GM21786 (cell line): ENCODE measurements around the gene BCL2.

Experiments
- ATAC-seq: cut with Tn5 transposase; IDR thresholded peaks from one replicate; pipeline ENCODE4 v1.9.1; 2021; ENCODE audit not compliant: unreplicated experiment

Gene BCL2

GRCh38 chr18:63186520-63187222, 132.9 kb downstream of the BCL2 start:
- ATAC-seq = no peak

DNA sequence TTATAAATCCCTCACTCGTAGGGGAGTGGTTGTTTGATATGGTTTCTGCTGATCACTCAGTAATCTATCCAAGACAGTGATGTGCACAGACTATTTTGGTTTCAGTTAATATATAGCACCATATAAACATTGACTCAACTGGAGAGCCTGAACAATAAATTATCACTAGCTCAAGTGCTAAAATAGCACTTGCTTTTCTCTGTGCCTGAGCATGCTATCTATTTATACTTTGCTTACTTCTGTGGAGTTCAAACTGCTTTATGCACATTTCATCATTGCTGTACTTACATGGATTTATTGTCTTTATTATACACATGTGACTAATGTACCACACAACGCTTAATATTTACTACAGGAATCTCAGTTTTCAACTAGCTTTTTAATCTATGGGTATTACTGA, 133.6 kb downstream of the BCL2 start:
- ATAC-seq = no peak

- ATAC-seq = no peak
Observed at GRCh38 chr18:63183952-63184770, 135.4 kb downstream of the BCL2 start.

DNA sequence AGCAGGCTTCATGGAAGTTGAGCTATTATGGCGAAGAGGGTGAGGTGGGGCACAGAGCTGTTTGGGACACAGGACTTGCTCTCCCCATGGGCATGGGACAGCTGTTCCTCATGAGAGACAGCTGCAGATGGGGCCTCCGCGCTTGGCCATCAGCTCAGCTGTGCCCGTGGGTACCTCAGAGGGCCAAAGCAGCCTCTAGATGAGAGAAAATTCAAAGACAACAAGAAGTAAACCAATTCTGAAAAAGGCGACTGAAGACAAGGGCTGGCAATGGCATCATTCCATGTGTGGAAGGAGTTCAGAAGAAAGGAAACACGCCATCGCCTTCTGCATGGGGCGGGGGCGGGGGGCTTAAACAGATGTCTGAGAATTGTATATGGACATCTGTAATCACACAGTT, 136.2 kb downstream of the BCL2 start:
- no peak for ATAC-seq

DNA sequence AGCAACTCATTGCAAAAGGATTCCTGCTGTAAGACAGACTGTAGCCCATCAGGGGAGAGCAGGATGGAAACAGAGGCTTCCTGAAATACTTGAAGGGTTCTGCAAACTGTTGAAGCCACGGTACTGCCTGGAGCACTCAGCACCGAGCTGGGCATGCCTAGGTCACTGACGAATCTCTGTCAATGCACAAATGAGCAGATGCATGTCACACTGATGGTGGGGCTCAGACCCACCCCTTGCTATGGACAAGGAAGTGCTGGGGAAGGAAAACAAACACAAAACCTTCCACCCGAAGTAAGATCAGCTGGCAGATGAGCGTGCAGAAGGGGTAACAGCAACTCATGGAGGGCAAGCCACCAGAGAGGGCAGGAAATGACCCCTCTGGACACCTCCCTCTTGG, 136.7 kb downstream of the BCL2 start:
- no peak for ATAC-seq

DNA sequence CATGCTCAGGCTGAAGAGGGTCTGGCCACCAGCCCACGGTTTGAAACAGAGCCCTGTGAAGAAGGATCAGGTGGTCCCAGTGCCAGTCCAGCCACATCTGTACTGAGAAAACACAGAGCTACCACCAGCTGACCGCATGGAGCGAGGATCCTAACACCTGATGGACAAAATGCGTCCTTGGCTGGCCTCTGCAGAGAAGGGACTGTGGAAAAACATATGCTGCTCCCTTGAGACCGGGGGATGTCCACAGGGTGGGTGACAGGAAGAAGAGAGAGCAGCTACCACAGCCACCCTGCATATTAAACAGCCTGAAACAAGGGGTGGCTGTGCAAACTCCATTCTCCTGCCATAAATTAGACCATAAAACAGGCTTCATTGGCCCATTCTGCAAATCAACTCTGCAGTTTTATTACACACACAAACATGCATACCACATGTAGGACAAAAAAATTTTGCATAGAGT, 137.2 kb downstream of the BCL2 start:
- ATAC-seq = peak; percentile 26

DNA sequence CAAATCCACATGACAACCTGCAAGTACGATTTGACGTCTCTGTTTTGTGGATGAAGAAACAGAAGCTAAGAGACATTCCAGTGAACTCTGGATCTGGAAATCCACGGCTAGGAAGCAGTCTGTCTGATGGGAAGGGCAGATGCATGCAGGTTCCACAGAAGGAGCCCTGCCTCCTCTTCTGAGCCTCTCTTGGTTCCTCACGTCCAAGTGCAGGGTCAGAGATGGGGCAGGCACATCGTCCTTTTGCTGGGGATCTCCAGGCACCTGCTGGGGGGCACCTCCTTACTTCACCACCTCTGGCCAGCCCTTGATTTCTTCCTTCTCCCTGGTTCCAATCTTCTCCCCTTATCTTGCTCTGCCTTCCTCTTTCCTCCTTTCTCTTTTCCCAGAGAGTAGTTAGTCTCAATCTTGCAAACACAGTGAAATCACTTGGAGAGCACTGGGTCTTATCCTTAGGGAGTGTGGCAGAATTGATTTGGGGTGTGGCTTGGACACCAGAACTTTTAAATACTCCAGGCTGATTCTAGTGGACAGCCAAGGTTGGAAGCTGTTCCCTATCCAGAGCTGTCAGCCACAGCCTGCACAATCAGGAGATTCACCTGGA, 137.8 kb downstream of the BCL2 start:
- ATAC-seq = no peak

DNA sequence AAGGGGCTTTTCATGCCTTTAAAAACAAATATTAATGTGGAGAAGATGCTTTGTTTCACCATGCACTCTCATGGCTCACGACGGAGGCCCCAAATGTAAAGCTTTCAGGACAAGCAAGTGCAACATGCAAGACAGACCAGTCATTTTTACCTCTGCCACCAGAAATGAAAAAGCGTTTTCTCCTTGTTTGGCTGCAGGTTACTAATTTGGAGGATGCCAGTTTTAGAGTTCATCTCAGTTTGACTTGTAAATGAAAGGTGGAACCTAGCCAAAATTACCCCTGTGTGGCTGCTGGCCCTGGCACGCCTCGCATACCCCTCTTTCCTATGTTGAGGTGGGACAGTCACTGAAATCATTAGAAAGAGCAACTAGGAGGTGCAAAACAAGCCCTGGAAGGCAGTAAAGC, 138.6 kb downstream of the BCL2 start:
- ATAC-seq = peak; percentile 46

DNA sequence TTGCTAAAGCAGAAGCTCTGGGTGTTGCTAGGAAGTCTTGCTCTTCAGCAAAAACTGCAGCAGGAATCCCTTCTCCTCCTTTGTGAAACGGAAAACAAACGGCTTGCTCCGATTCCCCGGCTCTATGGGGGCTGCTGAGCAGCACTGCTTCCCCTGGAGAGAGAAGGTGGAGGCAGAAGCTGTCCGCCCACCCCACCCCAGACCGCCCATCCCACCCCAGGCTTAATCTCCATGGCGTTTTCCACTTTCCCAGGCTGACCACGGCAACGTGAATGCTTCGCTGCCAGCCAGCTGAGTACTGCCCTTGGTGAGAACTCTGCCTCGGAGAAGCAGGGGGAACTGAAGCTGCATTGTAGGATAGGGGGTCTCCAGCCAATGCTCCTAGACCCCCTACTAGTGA, 139.2 kb downstream of the BCL2 start:
- ATAC-seq = no peak

DNA sequence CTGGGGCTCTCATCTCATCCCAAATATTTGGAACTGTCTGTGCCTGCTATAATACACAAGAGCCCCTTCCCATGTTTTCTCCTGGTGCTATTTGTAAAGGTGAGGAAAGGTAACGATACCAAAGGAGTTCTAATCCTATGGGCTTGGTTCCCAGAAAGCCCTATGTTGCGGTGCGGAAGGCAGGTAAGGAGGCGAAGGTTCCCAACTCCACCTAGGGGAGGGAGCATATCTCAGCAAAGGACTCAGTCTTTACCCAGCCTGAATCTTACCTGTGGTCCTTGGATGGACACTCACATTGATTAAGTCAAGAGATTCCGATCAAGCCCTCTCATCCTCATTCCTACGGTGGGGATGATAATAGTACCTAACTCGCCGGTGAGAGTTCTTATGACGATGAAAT, 140.1 kb downstream of the BCL2 start:
- ATAC-seq = no peak

GRCh38 chr18:63178971-63179370, 140.6 kb downstream of the BCL2 start:
- ATAC-seq = no peak

GRCh38 chr18:63177919-63178821, 141.4 kb downstream of the BCL2 start:
- ATAC-seq = no peak

DNA sequence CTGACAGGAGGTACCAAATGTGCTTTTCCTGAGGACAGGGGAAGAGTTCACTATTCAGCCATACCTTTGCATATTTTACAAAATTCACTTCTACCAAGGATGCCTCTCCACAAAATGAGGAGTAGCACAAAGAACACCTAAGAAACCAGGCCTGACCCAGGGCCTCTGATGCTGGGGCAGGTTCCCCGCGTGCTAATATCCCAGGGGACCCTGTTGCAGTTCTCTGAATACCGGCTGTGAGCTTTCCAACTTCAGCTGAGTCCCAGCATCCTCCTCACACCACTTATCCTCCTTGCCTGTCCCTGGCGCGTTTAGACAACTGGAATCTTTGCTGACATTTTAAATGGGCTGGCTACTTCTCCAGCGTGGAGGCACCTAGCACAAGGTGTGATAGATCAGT, 142.3 kb downstream of the BCL2 start:
- ATAC-seq = no peak

DNA sequence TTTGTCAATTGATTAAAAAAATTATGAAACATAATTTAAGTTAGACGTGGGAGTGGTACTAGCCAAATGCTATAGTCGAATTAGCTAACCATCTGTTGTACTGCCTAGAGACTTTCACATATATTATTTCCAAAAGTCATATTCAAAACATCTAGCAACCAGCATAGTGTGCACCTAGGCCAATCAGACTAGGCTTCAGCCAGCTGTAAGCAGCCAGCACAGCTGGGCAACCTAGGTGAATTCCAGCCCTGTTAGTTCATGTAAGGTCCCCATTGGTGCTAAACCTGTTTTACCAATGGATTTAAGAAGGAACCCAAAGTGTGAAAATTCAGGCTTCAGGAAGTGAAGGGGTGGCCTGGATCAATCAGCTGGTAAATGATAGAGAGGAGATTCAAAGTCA, 144.3 kb downstream of the BCL2 start:
- ATAC-seq = no peak

- no peak for ATAC-seq
Observed at GRCh38 chr18:63173983-63174382, 145.6 kb downstream of the BCL2 start.

DNA sequence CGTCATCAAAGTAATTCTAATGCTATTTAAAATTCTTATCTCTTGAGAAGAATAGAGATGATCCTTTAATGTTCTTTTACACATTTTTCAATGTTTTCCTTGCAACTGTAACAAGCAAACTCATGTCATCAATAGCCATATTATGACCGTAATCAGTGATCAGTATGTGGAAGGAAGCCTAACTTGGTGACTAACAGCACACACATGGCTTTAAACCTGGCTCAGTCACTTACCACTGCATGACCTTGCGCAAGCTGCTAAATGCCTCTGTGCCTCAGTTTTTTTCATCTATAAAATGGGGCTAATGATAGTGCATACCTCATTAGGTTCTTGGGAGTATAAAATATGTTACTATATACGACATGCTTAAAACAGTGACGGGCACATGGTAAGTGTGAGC, 149.7 kb downstream of the BCL2 start:
- no peak for ATAC-seq

DNA sequence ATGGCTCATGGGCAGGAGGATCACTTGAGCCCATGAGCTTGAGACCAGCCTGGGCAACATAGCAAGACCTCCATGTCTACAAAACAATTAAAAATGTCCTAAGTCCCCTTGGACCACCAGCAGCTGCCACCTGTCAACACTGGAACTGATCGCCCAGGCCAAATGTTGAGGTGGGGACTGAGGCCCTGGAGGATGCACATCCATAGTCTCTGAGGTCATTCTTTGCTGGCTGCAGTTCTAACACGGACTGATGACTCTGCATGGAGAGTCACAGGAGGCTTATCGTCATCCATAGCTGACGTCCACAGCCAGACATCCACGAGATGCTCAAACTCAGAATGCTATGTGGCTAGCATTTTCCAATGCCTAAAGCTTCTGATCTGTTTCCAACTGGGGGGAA, 151.3 kb downstream of the BCL2 start:
- no peak for ATAC-seq

DNA sequence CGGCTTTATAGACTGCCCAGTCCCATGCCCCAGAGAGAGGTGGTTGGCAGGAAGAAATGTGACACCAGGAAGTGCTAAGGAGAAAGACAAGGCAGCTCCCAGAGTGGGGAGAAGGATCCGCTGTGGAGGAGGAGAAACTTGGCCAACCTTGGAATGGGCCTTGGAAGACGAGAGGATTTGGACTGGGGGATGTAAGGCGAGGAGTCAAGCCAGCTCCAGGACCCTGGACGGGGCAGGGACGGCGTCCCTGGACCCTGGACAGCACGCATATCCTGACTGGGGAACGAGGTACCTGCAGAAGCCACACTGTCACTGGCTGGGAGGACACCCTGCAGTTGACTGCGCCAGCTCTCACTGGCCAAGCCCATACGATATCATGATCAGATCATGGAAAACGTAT, 153.4 kb downstream of the BCL2 start:
- ATAC-seq = no peak

DNA sequence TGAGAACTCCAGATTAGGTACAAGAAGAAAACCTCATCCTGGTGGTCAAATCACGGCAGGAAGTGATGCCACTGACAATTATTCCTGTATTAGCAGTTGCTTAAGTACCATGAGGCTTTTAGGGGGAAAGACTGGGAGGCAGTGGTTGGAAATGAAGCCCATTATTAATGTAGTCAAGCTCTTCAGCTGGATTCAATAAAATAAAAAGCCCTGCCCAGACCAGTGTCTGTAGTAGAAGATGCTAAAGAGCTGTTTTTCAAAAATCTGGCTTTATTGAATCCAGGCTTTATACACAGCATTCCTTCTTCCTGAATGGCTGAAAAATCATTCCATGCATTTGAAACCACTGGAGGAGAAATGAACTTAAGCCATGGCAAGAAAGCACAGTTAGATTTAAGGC, 155.2 kb downstream of the BCL2 start:
- no peak for ATAC-seq

- ATAC-seq = peak; percentile 25
Observed at GRCh38 chr18:63162271-63163014, 157.1 kb downstream of the BCL2 start.
